ENCODE measurements around the gene SYNE1. TPM values are rescaled to one million over a fixed set of nuclear protein-coding genes. Genes with fewer than 3 reads are reported as not detected.

SYNE1 gene
- total RNA-seq, 2 experiments from 2014 or later, result 74.6 to 140 TPM

GRCh38 chr6:152229330-152229729, 407.8 kb downstream of the SYNE1 start:
- no TSS peak for BruUV-seq (replicated peaks)
- Histone ChIP-seq H3K79me2 (ENCODE audit: insufficient read depth, low read depth, low read length) (no peaks in the 10 kb centered on the region), H4K20me1 (ENCODE audit: insufficient read depth, low read length) (no peaks in the 10 kb centered on the region), H3K9me3 (ENCODE audit: low read length) (no peaks in the 10 kb centered on the region), H3K4me3 (ENCODE audit: low read depth, low read length, poor library complexity, severe bottlenecking) (no peak overlapping the region), H3K4me1 (ENCODE audit: insufficient read depth, low read length, poor library complexity, severe bottlenecking) (no peaks in the 10 kb centered on the region), H3K4me2 (ENCODE audit: low read length) (no peak overlapping the region), H3K36me3 (ENCODE audit: insufficient read depth, low read length) (peaks cover 77% of the 10 kb centered on the region), H3K27ac (ENCODE audit: low read depth, low read length, poor library complexity, severe bottlenecking) (no peak overlapping the region), H2AFZ (ENCODE audit: low read length) (no peak overlapping the region), H3K9me2 (ENCODE audit: insufficient read depth, low read length) (no peaks in the 10 kb centered on the region)
- POLR2A ChIA-PET, result interaction anchor here (0.7 to 1.2 kb wide), 3 partner anchors 14 to 107 kb away, joined by 3 to 6 read pairs (median 5); no protein-coding TSS in a partner anchor
- DNase-seq (ENCODE audit: low spot score), result no peak
- intact Hi-C loops (cut with micrococcal nuclease; ENCODE audit: unreplicated experiment), result no loop called here
- CTCF ChIA-PET (ENCODE audit: unreplicated experiment), result no interaction called here
- no peak for TF ChIP-seq EZH2phosphoT487 (IDR thresholded peaks at IDR 0.05; ENCODE audit: borderline replicate concordance, low read depth, low read length)
- TF ChIP-seq, protein P1, sequence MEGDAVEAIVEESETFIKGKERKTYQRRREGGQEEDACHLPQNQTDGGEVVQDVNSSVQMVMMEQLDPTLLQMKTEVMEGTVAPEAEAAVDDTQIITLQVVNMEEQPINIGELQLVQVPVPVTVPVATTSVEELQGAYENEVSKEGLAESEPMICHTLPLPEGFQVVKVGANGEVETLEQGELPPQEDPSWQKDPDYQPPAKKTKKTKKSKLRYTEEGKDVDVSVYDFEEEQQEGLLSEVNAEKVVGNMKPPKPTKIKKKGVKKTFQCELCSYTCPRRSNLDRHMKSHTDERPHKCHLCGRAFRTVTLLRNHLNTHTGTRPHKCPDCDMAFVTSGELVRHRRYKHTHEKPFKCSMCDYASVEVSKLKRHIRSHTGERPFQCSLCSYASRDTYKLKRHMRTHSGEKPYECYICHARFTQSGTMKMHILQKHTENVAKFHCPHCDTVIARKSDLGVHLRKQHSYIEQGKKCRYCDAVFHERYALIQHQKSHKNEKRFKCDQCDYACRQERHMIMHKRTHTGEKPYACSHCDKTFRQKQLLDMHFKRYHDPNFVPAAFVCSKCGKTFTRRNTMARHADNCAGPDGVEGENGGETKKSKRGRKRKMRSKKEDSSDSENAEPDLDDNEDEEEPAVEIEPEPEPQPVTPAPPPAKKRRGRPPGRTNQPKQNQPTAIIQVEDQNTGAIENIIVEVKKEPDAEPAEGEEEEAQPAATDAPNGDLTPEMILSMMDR (conservative IDR thresholded peaks at IDR 0.05; ENCODE audit: low read length), result no peak

DNA sequence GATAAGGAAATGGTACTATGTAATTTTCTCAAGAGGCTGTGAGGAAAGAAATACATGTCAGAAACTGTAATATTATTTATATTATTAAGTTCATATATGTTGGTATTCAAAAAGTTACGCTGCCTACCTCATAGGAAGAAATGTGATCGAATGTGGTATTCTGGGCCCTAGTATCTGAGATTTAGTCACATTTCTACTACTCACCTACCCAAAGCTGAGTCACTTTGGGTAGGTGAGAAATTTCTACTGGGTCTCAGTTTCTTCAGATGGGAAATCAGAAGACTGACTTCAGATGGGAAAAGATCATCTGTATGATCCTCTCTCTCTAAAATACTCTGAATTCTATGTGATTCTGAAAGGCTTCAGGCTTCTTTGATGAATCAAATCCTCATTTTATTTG, 411.0 kb downstream of the SYNE1 start:
- Histone ChIP-seq H2AFZ (ENCODE audit: low read length) (no peak overlapping the region), H4K20me1 (ENCODE audit: insufficient read depth, low read length) (no peaks in the 10 kb centered on the region), H3K4me3 (ENCODE audit: low read depth, low read length, poor library complexity, severe bottlenecking) (no peak overlapping the region), H3K9me2 (ENCODE audit: insufficient read depth, low read length) (no peaks in the 10 kb centered on the region), H3K4me2 (ENCODE audit: low read length) (no peak overlapping the region), H3K79me2 (ENCODE audit: insufficient read depth, low read depth, low read length) (no peaks in the 10 kb centered on the region), H3K9me3 (ENCODE audit: low read length) (peaks cover 13% of the 10 kb centered on the region; the same call in 1 of the 2 replicates), H3K27ac (ENCODE audit: low read depth, low read length, poor library complexity, severe bottlenecking) (no peak overlapping the region), H3K36me3 (ENCODE audit: insufficient read depth, low read length) (peaks cover 79% of the 10 kb centered on the region), H3K4me1 (ENCODE audit: insufficient read depth, low read length, poor library complexity, severe bottlenecking) (no peaks in the 10 kb centered on the region)
- TF ChIP-seq, protein P1 (conservative IDR thresholded peaks at IDR 0.05; ENCODE audit: low read length), result no peak
- TF ChIP-seq EZH2phosphoT487 (IDR thresholded peaks at IDR 0.05; ENCODE audit: borderline replicate concordance, low read depth, low read length), result no peak
- intact Hi-C loops (cut with micrococcal nuclease; ENCODE audit: unreplicated experiment), result no loop called here
- CTCF ChIA-PET (ENCODE audit: unreplicated experiment), result no interaction called here
- no peak for DNase-seq (ENCODE audit: low spot score)
- POLR2A ChIA-PET, result interaction anchor here (1.3 kb wide), 1 partner anchor 28 kb away, joined by 4 read pairs; no protein-coding TSS in a partner anchor
- BruUV-seq (replicated peaks), result no TSS peak

- peaks cover 79% of the 10 kb centered on the region for H3K36me3 ChIP-seq (ENCODE audit: insufficient read depth, low read length)
- no peak overlapping the region for H3K27ac ChIP-seq (ENCODE audit: low read depth, low read length, poor library complexity, severe bottlenecking)
- ChIA-PET CTCF (ENCODE audit: unreplicated experiment) (no interaction called here), POLR2A (interaction anchor here (1.3 kb wide), 1 partner anchor 27 kb away, joined by 4 read pairs; no protein-coding TSS in a partner anchor)
- TF ChIP-seq EZH2phosphoT487 (IDR thresholded peaks at IDR 0.05; ENCODE audit: borderline replicate concordance, low read depth, low read length), result no peak
- TF ChIP-seq, protein P1 (conservative IDR thresholded peaks at IDR 0.05; ENCODE audit: low read length), result no peak
- no peak overlapping the region for H3K4me3 ChIP-seq (ENCODE audit: low read depth, low read length, poor library complexity, severe bottlenecking)
- H3K4me2 ChIP-seq (ENCODE audit: low read length), result no peak overlapping the region
- no peak overlapping the region for H2AFZ ChIP-seq (ENCODE audit: low read length)
- H4K20me1 ChIP-seq (ENCODE audit: insufficient read depth, low read length), result no peaks in the 10 kb centered on the region
- DNase-seq (ENCODE audit: low spot score), result no peak
- H3K9me3 ChIP-seq (ENCODE audit: low read length), result peaks cover 13% of the 10 kb centered on the region; the same call in 1 of the 2 replicates
- intact Hi-C loops (cut with micrococcal nuclease; ENCODE audit: unreplicated experiment), result no loop called here
- H3K9me2 ChIP-seq (ENCODE audit: insufficient read depth, low read length), result no peaks in the 10 kb centered on the region
- H3K79me2 ChIP-seq (ENCODE audit: insufficient read depth, low read depth, low read length), result no peaks in the 10 kb centered on the region
- BruUV-seq (replicated peaks), result no TSS peak
- H3K4me1 ChIP-seq (ENCODE audit: insufficient read depth, low read length, poor library complexity, severe bottlenecking), result no peaks in the 10 kb centered on the region
Observed at GRCh38 chr6:152225241-152225934, 411.8 kb downstream of the SYNE1 start.

Measured in OCI-LY7 (cell line).